B cell (primary cell): Measurements from ENCODE around the gene FAAH.

Experiments
- EZH2 ChIP-seq: IDR thresholded peaks from 2 replicates; pipeline ENCODE4 v1.6.1; 2012; ENCODE audit warnings: borderline replicate concordance, low read depth, mild to moderate bottlenecking, moderate library complexity, low read length; ENCODE audit not compliant: insufficient read depth, poor library complexity, severe bottlenecking
- TF ChIP-seq, protein P1 (sequence below): fragments of 200-600 bp; IDR thresholded peaks from one replicate; pipeline ENCODE4 v1.8.0; 2022; ENCODE audit warnings: antibody characterized with exemption, mild to moderate bottlenecking

DNA sequence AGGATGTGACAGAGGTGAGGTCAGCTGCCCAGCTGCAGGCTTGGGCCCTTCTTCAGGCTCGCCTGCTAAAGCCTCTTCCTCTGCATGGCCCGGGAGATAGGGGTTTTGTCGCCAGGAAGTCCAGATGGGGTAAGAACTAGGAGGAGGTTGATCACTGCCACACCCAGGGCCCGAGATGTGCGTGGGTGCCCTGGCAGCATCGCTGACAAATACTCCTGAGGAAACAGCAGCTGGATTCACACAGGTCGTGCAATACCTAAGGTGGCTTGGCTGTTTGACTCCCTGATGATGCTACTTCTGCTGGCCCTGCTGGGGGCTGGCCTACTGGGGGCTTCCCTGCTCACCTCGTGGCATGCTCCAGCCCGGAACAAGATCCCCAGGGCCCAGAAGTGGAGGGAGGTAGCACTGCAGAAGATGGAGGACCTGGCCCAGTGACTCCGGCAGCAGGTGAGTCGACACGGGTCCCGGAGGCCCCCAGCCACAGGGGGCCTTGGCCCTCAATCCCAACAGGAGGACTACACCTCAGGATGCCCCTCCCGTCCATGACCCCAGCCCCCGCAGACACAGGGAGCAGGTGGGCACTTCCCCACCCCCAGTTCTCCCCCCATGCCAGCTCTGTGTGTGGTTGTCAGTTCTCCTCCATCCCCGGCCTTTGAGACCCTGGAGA lies 29.6 kb downstream of the FAAH start:
- TF ChIP-seq, protein P1, sequence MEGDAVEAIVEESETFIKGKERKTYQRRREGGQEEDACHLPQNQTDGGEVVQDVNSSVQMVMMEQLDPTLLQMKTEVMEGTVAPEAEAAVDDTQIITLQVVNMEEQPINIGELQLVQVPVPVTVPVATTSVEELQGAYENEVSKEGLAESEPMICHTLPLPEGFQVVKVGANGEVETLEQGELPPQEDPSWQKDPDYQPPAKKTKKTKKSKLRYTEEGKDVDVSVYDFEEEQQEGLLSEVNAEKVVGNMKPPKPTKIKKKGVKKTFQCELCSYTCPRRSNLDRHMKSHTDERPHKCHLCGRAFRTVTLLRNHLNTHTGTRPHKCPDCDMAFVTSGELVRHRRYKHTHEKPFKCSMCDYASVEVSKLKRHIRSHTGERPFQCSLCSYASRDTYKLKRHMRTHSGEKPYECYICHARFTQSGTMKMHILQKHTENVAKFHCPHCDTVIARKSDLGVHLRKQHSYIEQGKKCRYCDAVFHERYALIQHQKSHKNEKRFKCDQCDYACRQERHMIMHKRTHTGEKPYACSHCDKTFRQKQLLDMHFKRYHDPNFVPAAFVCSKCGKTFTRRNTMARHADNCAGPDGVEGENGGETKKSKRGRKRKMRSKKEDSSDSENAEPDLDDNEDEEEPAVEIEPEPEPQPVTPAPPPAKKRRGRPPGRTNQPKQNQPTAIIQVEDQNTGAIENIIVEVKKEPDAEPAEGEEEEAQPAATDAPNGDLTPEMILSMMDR, result no peak
- no peak for TF ChIP-seq EZH2
